PC-9 (cell line): Measurements from ENCODE around the gene S100A5. TPM values are rescaled to one million over a fixed set of nuclear protein-coding genes. Genes with fewer than 3 reads are reported as not detected.

Source experiments
- BruUV-seq: library from RNA; stranded (reverse); fragments of 400-500 nt; replicated peaks from 2 replicates; lab custom pipeline; 2021; lab: Mats Ljungman, UMichigan
- CTCF ChIA-PET: fragments of 300-600 bp; sonication (Branson Sonifier 250); formaldehyde crosslinking; loops from one replicate; lab custom pipeline; 2022; ENCODE audit warnings: antibody characterized with exemption; lab: Charles Lee
- POLR2A ChIA-PET: fragments of 300-600 bp; sonication (Branson Sonifier 250); formaldehyde crosslinking; loops from one replicate; lab custom pipeline; 2022; ENCODE audit warnings: antibody characterized with exemption; ENCODE audit not compliant: unreplicated experiment; lab: Charles Lee
- DNase-seq, 2 experiments: peaks; one replicate each; pipeline versions ENCODE4 v3.0.0 to v3.0.0-alpha.2; 2015 to 2022; ENCODE audit warnings: mixed read lengths in 1 of 2
- H2AFZ ChIP-seq: fragments of 200-600 bp; sonication (generic); 2 replicates; pipeline ENCODE4 v1.8.1; 2017; ENCODE audit warnings: antibody characterized with exemption
- H3F3A ChIP-seq: fragments of 200-600 bp; sonication (generic); 2 replicates; pipeline ENCODE4 v1.8.1; 2017; ENCODE audit warnings: antibody characterized with exemption, mild to moderate bottlenecking, low read depth; ENCODE audit not compliant: insufficient read depth
- H3K27ac ChIP-seq: fragments of 200-600 bp; sonication (generic); 2 replicates; pipeline ENCODE4 v1.6.1; 2016; ENCODE audit warnings: mixed run types
- H3K27me3 ChIP-seq: fragments of 200-600 bp; sonication (generic); 2 replicates; pipeline ENCODE4 v1.6.1; 2016; ENCODE audit warnings: low read depth, mixed run types; ENCODE audit not compliant: insufficient read depth
- H3K36me3 ChIP-seq: fragments of 200-600 bp; sonication (generic); 2 replicates; pipeline ENCODE4 v1.6.1; 2016; ENCODE audit warnings: low read depth, mixed run types
- H3K4me1 ChIP-seq: fragments of 200-600 bp; sonication (generic); replicated peaks from 2 replicates; pipeline ENCODE4 v1.6.1; 2016; ENCODE audit warnings: mixed run types; ENCODE audit not compliant: insufficient read depth
- H3K4me2 ChIP-seq: fragments of 200-600 bp; sonication (generic); 2 replicates; pipeline ENCODE4 v1.6.1; 2017; ENCODE audit warnings: mixed run types
- H3K4me3 ChIP-seq: fragments of 200-600 bp; sonication (generic); 2 replicates; pipeline ENCODE4 v1.6.1; 2016; ENCODE audit warnings: mixed run types
- H3K79me2 ChIP-seq: fragments of 200-600 bp; sonication (generic); 2 replicates; pipeline ENCODE4 v1.6.1; 2017; ENCODE audit warnings: low read depth, mixed run types
- H3K9me2 ChIP-seq: fragments of 200-600 bp; sonication (generic); 2 replicates; pipeline ENCODE4 v1.8.1; 2017; ENCODE audit warnings: mild to moderate bottlenecking; ENCODE audit not compliant: insufficient read depth
- H3K9me3 ChIP-seq: fragments of 200-600 bp; sonication (generic); 2 replicates; pipeline ENCODE4 v1.8.1; 2016; ENCODE audit warnings: low read depth; ENCODE audit not compliant: insufficient read depth
- H4K20me1 ChIP-seq: fragments of 200-600 bp; sonication (generic); 2 replicates; pipeline ENCODE4 v1.8.1; 2017; ENCODE audit not compliant: insufficient read depth
- EZH2 ChIP-seq: fragments of 200-600 bp; sonication (generic); IDR thresholded peaks from 2 replicates; pipeline ENCODE4 v1.8.0; 2017; ENCODE audit warnings: antibody characterized with exemption, low read depth
- intact Hi-C: fragments of 100-400 bp; cut with micrococcal nuclease; formaldehyde crosslinking; loops from one replicate; pipeline ENCODE4 v1.10.0; 2022; ENCODE audit not compliant: unreplicated experiment
- total RNA-seq: library from RNA; stranded (reverse); gene quantifications from 2 replicates; pipeline ENCODE4 v1.2.3, GENCODE V29; 2021
- TF ChIP-seq, protein P1 (sequence below): fragments of 200-600 bp; sonication (generic); conservative IDR thresholded peaks from 2 replicates; pipeline ENCODE4 v1.6.1; 2017; ENCODE audit warnings: mixed run types, antibody characterized with exemption, mild to moderate bottlenecking, moderate library complexity

The S100A5 gene
- total RNA-seq, 1 experiment from 2014 or later: 11.1 TPM

DNA sequence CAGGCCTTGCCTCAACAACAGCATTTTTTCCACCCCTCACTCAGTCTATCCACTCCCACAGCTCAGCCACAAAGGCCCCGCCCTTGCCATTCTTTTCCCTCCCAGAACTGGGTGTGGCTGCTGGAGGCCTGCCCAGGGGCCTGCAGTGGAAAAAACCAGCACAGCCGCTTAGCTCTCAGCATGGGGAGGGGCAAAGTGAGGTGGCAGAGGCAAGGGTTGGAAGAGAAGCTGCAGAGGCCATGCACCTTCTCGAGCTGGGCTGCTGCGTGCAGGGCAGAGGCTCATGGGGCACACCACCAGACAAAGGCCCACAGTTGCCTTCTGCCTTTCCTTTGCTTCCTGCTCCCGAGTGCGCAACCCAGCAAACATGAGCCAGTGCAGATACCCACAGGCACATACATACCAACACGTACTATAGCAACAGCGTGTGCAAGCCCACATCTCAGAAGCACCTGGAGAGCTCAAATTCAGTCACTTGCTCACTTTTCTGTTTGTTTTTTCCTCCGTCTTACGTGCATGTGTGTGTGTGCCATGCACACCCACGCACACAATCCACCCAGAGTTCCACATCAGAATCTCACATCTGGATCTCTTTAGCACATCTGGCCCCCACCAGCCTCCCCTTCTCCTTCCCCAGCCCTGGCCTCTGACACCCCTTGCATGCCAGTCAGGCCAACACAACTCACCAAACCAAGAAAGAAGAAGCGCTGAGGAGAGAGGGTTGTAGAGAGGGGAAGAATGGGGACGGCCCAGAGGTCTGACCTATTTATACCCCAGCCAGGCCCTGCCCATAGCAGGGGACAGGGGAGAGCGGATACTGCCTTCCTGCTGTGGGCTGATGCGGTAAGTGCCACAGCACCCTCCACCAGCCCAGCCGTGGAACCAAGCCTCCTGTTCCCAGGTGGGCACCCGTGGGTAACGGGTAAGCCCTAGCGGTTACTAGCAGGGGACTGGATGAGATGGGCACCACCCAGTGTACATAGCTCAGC lies 4.6 kb upstream of the S100A5 start, which contains the start of gene S100A4:
S100A4 (minus strand) TSS at position 740 of the 989 bp plus-strand sequence. CDS start 1,012 bp downstream, outside the sequence.
- TF ChIP-seq, protein P1, sequence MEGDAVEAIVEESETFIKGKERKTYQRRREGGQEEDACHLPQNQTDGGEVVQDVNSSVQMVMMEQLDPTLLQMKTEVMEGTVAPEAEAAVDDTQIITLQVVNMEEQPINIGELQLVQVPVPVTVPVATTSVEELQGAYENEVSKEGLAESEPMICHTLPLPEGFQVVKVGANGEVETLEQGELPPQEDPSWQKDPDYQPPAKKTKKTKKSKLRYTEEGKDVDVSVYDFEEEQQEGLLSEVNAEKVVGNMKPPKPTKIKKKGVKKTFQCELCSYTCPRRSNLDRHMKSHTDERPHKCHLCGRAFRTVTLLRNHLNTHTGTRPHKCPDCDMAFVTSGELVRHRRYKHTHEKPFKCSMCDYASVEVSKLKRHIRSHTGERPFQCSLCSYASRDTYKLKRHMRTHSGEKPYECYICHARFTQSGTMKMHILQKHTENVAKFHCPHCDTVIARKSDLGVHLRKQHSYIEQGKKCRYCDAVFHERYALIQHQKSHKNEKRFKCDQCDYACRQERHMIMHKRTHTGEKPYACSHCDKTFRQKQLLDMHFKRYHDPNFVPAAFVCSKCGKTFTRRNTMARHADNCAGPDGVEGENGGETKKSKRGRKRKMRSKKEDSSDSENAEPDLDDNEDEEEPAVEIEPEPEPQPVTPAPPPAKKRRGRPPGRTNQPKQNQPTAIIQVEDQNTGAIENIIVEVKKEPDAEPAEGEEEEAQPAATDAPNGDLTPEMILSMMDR: no peak
- no peak for TF ChIP-seq EZH2
- Histone ChIP-seq H3K4me3 (peak within 1 kb of the TSS; percentile 61), H3K27ac (peak within 1 kb of the TSS; percentile 67), H4K20me1 (no peaks in the 10 kb centered on the region), H2AFZ (peak within 1 kb of the TSS; percentile 65; the same call in 1 of the 2 replicates), H3K27me3 (no peaks in the 10 kb centered on the region), H3K79me2 (peaks cover 16% of the 10 kb centered on the region; the same call in 1 of the 2 replicates), H3K9me2 (no peaks in the 10 kb centered on the region), H3K9me3 (no peaks in the 10 kb centered on the region), H3K4me1 (peaks cover 91% of the 10 kb centered on the region), H3K36me3 (no peaks in the 10 kb centered on the region), H3K4me2 (peak within 1 kb of the TSS; percentile 89), H3F3A (peaks cover 37% of the 10 kb centered on the region)
- POLR2A ChIA-PET: interaction anchor here (0.5 to 2.2 kb wide), 13 partner anchors 9 to 1007 kb away, joined by 3 to 34 read pairs (median 7); partner anchors contain the start of genes CHTOP, S100A2 and S100A6
- BruUV-seq: no TSS peak
- intact Hi-C loops: no loop called here
- CTCF ChIA-PET: interaction anchor here (0.5 to 1.0 kb wide), 5 partner anchors 21 to 1544 kb away, joined by 3 to 8 read pairs (median 4); partner anchors contain the start of gene S100A13
- DNase-seq: peak; percentile 91 to 98

DNA sequence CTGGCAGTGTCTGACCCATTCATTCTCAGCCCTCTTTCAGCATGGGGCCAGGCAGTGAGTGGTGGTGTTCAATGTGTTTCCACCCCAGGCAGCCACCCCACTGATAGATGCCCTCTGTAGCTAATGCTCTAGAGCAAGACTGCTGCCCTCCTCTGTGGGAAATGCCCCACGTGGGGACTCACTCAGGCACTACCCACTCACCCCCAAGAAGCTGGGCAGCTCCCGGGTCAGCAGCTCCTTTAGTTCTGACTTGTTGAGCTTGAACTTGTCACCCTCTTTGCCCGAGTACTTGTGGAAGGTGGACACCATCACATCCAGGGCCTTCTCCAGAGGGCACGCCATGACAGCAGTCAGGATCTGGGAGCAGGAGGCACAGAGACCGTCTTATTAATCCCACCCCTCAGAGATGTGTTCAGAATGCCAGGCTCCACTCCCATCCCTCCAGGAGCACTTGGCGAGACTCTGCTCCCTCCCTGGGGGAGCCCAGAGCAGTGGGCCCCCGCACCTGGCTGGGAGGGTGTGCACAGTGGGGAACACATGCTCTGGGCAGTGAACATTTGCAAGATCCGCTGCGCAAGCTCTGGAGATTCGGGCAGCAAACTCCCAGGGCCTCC lies 3.8 kb upstream of the S100A5 start:
- intact Hi-C loops: loop anchor here (1.0 kb wide), 1 partner anchor 8 kb away; no protein-coding TSS in a partner anchor
- H3K9me2 ChIP-seq: no peaks in the 10 kb centered on the region
- peaks cover 45% of the 10 kb centered on the region for H3F3A ChIP-seq
- POLR2A ChIA-PET: interaction anchor here (0.5 to 2.2 kb wide), 7 partner anchors 9 to 181 kb away, joined by 3 to 26 read pairs (median 5); partner anchors contain the start of genes CHTOP, S100A2 and S100A6
- H2AFZ ChIP-seq: peak overlapping the region; percentile 65; the same call in 1 of the 2 replicates
- TF ChIP-seq, protein P1: no peak
- no peak for TF ChIP-seq EZH2
- H3K27me3 ChIP-seq: no peaks in the 10 kb centered on the region
- peaks cover 16% of the 10 kb centered on the region; the same call in 1 of the 2 replicates for H3K79me2 ChIP-seq
- H4K20me1 ChIP-seq: no peaks in the 10 kb centered on the region
- peak overlapping the region; percentile 61 for H3K4me3 ChIP-seq
- H3K4me1 ChIP-seq: peaks cover 92% of the 10 kb centered on the region
- peak overlapping the region; percentile 89 for H3K4me2 ChIP-seq
- H3K36me3 ChIP-seq: no peaks in the 10 kb centered on the region
- H3K27ac ChIP-seq: peak overlapping the region; percentile 67
- TSS peak; percentile 34 for BruUV-seq
- no peak for DNase-seq
- CTCF ChIA-PET: interaction anchor here (0.7 to 0.8 kb wide), 3 partner anchors 22 to 83 kb away, joined by 3 to 5 read pairs (median 3); partner anchors contain the start of gene S100A13
- H3K9me3 ChIP-seq: no peaks in the 10 kb centered on the region

- H3K4me2 ChIP-seq: peak overlapping the region; percentile 89
- peaks cover 92% of the 10 kb centered on the region for H3K4me1 ChIP-seq
- H3K27ac ChIP-seq: no peak overlapping the region
Measured at GRCh38 chr1:153543736-153544135, 3.0 kb upstream of the S100A5 start.

More at GRCh38 chr1:153543736-153544135, 3.0 kb upstream of the S100A5 start:
- Histone ChIP-seq H3K27me3 (no peaks in the 10 kb centered on the region), H3K36me3 (no peaks in the 10 kb centered on the region), H2AFZ (no peak overlapping the region), H3F3A (peaks cover 51% of the 10 kb centered on the region), H3K4me3 (peak overlapping the region; percentile 61; the same call in 1 of the 2 replicates), H4K20me1 (no peaks in the 10 kb centered on the region), H3K9me3 (no peaks in the 10 kb centered on the region), H3K79me2 (peaks cover 16% of the 10 kb centered on the region; the same call in 1 of the 2 replicates), H3K9me2 (no peaks in the 10 kb centered on the region)
- DNase-seq: no peak
- TF ChIP-seq EZH2: no peak
- TF ChIP-seq, protein P1: no peak
- CTCF ChIA-PET: no interaction called here
- intact Hi-C loops: loop anchor here (1.0 kb wide), 1 partner anchor 7 kb away; no protein-coding TSS in a partner anchor
- POLR2A ChIA-PET: interaction anchor here (0.7 to 1.2 kb wide), 2 partner anchors 22 to 90 kb away, joined by 4 to 5 read pairs; partner anchors contain the start of gene CHTOP
- no TSS peak for BruUV-seq
